Measurements from ENCODE around the gene PTGDR2.

DNA sequence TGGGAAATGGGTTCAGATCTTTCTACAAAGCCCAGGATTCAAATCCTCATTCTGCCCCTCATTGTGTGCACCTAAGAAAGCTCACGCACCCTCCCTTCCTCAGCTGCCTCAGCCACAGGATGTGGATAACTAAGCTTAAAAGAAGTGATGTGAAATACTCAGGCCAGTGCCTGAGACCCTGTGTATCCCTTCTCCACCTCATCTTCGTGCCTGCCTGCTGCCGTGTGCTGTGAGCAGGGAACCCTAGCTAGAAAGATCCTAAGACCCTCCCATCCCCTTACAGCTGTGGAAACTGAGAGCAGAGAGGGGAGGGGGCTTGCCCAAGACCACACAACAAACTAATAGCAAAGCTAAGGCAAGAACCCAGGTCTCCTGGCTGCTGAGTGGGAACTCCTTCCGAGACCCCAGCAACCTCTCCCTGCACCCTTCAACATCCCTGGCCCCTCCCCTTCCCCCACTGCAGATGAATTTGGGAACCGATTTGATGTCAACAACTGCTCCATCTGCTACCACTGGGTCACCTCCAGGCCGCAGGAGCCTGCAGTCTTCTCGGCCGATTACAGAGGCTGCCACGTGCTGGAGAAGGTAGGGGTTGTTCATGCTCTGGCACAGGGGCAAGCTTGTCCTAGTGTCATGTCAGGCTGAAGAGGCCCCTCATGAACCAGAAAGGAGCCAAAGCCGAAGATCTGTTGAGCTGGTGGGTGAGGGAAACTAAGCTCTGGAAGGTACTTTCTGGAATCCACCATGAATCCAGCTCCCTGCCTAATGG lies 13.1 kb upstream of the PTGDR2 start:
- no peak for TF ChIP-seq POLR2A (IDR thresholded peaks at IDR 0.05)
- TF ChIP-seq, protein P1, sequence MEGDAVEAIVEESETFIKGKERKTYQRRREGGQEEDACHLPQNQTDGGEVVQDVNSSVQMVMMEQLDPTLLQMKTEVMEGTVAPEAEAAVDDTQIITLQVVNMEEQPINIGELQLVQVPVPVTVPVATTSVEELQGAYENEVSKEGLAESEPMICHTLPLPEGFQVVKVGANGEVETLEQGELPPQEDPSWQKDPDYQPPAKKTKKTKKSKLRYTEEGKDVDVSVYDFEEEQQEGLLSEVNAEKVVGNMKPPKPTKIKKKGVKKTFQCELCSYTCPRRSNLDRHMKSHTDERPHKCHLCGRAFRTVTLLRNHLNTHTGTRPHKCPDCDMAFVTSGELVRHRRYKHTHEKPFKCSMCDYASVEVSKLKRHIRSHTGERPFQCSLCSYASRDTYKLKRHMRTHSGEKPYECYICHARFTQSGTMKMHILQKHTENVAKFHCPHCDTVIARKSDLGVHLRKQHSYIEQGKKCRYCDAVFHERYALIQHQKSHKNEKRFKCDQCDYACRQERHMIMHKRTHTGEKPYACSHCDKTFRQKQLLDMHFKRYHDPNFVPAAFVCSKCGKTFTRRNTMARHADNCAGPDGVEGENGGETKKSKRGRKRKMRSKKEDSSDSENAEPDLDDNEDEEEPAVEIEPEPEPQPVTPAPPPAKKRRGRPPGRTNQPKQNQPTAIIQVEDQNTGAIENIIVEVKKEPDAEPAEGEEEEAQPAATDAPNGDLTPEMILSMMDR (IDR thresholded peaks at IDR 0.05), result no peak
